HG02610 (cell line): ENCODE measurements around the gene PTGFR.

ENCODE experiments used
- ATAC-seq: cut with Tn5 transposase; IDR thresholded peaks from one replicate; pipeline ENCODE4 v1.9.1; 2021; ENCODE audit warnings: mild to moderate bottlenecking, moderate library complexity; ENCODE audit not compliant: unreplicated experiment

PTGFR gene, protein sequence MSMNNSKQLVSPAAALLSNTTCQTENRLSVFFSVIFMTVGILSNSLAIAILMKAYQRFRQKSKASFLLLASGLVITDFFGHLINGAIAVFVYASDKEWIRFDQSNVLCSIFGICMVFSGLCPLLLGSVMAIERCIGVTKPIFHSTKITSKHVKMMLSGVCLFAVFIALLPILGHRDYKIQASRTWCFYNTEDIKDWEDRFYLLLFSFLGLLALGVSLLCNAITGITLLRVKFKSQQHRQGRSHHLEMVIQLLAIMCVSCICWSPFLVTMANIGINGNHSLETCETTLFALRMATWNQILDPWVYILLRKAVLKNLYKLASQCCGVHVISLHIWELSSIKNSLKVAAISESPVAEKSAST

DNA sequence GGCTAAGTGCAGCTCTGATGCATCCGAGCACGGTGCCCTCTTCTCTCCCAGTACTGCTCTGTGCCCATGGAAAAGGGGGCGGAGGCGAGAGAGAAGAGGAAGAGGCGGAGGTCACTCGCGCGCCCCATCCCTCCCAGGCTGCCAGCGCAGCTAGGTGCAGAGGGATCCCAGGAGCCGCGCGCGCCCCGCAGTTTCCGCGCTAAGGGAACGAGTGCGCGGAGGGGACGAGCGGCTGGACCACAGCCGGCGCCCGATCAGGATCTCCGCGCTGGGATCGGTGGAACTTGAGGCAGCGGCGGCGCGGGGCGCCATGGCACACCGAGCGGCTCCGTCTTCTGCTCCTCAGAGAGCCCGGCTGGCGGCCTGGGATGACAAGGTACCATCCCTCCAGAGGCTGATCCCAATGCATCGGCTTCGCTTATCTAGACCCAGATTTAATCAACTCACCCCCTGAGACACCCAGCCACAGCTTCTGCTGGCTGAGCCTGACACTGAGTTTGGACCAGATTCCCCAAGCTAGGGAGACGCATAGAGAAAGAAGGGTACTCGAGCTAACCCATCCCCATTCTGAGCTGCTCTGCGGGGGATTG is at the start of gene PTGFR:
Gene PTGFR (plus strand): TSS at position 114 of the 590 bp plus-strand sequence. CDS start 1,770 bp downstream, outside the sequence.
- no peak for ATAC-seq

DNA sequence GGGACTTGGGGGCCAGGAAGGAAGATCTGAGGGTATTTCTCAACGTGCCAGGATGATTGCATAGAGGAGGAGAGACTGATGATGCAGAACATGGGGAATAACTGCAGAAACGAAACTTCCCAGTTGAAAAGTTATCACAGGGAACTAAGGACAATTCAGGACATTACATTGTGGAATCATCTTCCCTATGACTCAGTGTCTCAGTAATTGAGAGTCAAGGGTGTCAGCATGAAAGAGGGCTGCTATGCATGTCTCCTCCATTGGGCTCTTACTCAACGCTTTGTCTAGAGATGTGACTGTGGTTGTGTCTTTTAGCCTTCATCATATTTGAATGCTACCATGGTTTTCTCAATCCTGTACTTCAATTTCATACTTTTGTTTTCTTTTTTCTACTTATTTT is 48.9 kb upstream of the PTGFR start:
- no peak for ATAC-seq

DNA sequence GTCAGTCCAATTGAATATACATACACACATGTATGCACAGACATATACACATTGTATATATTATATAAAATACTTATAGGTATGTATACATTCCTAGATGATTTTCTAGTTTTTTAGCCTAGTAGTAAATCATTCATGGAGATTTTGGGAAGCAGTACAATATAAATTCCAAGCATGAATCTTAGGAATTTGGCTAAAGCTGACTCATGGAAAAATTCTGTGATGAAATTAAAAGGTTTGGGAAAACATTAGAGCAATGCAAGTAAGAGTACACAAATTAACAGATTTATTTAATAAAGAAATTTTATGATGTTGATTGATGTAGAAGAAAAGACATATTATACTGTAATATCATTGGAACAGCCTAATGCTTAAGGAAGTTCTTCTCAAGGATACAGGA is 43.7 kb upstream of the PTGFR start:
- no peak for ATAC-seq

DNA sequence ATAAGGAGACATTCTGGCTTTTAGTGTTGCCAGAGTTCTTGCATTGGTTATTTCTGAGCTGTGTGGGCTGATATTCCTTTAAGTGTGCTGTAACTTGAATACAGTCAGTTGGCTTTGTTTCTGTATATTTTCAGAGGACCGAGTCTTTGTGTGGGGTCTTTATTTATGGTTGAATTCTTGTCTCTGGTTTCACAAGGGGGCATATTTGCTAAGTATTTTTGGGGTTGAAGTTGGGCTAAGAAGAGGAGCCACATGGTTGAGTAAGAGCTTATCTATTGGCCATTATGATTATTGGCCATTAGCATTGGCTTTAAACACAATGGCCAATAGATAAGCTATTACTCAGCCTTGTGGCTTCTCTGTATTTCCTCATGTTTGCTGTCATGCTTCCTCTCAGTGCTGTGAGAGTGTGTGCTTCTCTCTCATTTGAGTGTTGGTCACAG is 26.3 kb upstream of the PTGFR start:
- no peak for ATAC-seq

DNA sequence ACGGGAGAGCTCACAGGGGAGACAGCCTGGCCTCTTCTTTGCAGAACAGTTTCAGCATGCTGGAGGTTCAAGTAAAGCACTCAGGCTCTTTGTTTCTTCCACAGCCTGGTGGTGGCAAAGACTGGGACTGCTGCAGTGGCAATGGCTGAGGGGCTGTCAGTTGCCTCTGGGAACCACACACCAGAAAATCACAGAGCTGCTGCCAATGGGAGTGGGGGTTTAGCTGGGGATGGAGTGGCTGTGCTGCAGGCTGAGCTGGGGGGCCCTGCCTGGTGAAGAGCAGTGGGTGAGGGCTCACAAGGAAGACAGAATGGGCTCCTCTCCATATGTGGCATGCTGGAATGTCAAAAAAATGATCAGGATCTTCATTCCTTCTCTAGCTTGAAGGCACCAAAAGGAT is 25.6 kb upstream of the PTGFR start:
- no peak for ATAC-seq

DNA sequence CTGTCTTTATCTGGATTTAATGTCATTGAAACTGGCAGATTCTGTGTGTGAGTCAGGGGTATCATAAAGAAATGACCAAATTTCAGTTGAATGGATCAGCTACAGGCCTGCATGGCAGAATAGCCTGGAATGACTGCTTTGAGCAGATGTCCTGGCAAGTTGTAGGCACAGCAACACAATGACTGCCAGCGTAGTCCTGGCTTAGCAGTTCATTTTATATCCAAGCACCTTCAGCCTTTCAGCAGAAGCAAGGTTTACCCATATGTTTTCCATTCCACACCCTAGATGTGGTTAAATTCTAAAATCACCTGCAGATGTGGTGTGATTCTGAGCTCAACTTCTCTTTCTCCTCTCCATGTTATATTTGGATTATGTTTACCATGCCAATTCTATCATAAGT is 22.3 kb upstream of the PTGFR start:
- ATAC-seq = no peak

DNA sequence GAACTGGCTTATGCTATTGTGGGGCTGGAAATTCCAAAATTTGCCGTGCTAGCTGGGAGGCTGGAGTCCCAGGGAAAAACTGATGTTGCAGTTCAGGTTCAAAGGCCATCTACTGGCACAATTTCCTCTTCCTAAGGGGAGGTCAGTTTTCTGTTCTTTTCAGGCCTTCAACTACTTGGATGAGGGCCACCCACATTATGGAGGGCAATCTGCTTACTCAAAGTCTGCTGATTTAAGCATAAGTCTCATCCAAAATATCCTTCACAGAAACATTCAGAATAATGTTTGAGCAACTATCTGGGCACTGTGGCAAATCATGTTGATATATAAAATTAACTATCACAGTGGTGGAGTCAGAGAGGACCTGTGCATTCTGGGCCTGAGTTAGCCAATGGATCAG is 21.2 kb upstream of the PTGFR start:
- no peak for ATAC-seq

DNA sequence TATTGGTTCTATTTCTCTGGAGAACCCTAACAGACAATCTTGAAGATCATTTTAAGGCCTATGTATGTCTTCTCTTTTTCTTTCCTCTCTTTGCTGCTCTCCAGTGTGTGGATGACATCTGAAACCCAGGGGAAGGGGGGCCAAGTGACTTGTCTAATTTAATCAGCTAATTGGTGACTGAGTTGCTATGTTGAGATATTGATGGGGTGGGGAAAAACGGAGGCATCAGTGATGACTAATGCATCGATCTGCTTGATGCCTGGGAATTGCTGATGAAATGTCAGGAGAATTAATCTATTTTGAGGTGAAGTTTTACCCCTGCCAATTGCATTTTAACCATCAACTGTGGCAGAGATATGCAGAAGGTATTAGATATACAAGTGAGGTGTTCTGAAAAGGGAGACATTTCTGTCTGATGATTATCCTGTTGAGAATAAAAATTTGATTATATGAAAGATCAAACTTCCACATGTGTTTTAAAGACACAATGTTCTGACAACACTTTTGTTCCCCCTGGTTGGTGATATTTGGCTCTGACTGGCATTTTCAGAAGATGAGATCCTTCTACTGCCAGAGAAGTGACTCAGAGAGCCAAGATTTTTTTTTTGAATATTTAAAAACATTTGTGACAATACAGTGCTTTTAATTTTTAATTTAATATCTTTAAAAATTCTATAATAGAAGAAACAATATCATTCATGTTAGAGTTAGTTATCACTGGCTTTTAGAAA is 18.7 kb upstream of the PTGFR start:
- ATAC-seq = no peak

DNA sequence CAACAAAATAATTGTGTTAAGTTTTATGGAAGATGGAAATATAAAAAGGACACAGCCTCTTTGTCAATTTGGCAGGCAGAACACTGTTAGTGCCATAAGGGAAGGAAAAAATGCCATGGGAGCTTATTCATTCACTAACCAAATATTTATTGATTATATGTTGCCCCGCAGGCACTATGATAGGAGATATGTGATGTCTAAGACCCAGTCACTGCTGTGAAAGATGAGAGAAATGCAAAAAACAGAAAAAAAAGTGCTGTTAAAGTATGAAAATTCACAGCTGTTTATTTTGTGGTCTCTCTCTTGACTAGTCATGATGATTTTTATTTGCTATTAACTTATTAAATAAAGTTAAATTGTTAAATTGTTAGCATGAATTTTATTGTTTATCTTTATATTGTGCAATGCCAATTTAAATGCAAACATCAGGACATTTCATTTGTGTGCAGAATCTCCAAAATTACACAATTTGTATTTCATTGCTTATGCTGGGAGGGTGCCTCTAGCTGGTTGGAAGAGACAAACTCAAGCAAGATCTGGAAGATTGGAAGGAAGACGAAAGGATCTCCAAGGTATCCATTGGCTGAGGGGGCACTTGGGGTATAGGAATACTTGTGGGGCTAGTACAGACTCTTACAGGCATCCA is 17.8 kb upstream of the PTGFR start:
- no peak for ATAC-seq

DNA sequence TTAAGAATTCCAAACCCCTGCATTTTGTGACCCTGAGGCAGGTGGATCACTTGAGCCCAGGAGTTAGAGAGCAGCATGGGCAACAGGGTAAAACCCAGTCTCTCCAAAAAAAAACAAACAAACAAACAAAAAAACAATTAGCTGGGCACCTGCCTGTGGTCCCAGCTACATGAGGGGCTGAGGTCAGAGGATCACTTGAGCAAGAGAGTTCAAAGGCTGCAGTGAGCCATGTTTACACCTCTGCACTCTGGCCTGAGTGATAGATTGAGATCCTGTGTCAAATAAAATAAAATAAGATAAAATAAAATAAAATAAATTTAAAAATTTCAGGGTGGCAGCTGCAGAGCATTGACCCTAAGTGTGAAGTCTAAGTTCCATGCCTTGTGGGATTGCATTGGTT is 16.7 kb upstream of the PTGFR start:
- no peak for ATAC-seq

DNA sequence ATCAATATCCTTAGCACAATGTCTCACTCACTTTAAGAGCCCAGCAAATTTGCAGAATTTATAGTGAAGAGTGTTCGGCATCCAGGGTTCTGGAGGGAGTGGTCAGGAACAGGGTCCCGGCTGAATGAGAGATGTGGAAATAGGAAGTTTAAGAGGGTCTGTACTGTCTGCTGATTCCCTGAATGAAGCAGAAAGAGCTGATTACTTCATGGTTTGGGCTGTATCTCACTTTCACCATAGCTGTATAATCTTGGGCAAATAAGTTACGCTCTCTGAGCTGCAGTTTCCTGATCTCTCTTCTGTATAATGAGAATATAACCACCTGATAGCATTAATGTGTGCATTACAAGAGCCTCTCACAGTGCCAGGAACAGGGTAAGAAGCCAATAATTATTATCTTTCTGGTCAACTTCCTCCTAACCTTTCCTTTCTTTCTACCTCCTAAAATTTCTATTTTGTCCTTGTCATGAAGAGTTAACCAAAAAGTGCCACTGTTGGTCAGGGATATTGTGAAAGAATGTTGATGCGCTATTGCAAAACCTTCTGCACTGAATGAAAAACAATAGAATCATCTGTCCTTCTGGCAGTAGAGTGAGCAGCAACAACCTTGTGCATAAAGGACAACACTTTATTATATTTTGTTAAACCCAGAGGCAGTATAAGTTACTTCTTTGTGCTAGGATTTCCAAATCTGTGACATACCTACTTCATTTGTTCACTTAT is 14.7 kb upstream of the PTGFR start:
- ATAC-seq = no peak

DNA sequence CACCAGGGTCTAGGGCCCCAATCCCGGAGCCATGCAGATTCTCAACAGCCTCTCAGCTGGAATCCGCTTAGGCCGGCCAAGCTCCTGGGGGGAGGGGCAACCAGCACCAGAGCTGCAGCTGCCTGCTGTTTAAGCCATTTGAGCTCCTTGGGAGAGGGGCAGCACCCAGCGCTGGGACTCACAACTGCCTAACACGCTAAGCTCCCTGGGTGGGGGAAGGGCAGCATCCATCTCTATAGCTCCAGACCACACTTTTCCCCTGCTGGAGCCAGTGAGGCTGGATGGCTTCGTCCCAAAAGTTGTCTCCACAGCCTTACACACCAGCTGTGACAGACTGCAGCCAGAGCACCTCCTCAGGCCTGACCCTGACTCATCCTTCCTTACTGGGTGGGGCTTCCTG is 6.9 kb upstream of the PTGFR start:
- ATAC-seq = no peak

DNA sequence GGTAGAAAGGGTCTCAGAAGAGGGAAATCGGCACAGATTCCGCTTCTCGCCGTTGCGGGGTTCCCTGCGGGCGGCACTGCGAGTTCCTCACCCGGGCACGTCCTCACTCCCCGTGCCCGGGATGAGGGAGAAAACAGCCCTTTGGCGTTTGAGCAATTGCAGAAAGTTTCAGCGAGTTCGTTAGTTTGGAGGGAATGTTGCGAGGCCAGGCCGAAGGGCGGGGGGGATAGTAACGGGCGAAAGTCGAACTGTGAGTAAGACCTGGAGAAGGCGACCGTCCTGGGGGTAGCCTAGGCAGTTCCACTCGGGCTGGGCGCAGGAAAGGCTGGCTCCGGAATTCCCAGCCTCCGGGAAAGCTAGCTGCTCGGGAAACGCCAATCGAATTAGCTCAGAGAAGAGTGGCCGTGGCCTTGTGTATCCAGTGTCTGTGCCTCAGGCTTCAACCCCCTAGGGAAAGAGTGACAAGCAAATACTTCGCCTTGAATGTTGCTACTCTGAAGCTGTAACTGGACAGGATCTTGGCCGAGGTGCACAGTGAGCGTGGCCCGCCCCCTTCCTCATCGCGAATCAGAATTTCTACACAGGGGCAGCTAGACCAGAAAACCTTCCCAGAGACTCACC is 787 bp downstream of the PTGFR start:
- no peak for ATAC-seq

DNA sequence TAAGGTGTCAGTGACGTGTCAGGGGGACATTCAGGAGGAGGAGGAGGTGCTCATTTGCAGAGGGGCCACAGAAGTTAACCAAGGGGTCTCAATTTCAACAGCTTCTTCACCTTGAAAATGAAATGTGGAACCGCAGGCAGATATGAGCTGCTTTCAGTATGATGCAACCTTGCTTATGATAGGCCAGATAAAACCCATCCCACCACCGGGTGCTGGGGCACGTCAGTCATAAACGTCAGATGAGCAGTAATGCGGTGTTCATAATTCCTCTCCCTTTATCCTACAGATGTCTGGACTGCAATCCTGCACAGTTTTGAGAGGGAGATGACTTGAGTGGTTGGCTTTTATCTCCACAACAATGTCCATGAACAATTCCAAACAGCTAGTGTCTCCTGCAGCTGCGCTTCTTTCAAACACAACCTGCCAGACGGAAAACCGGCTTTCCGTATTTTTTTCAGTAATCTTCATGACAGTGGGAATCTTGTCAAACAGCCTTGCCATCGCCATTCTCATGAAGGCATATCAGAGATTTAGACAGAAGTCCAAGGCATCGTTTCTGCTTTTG is 1.7 kb downstream of the PTGFR start:
- no peak for ATAC-seq

DNA sequence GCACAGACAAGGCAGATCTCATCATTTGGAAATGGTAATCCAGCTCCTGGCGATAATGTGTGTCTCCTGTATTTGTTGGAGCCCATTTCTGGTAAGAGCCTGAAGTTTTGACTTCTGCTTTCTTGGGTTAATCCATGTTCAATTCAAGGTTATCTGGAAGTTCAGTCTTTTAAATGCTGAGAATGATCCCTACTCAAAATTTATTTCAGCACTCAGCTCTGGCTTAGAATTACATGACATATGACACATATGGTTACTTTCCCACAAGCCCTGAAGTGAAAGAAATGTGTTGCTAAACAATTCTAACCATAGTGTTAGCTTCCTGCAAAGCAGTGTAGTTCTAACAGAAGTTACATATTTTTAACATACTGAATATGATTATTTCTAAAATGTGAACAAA is 2.7 kb downstream of the PTGFR start:
- ATAC-seq = no peak

DNA sequence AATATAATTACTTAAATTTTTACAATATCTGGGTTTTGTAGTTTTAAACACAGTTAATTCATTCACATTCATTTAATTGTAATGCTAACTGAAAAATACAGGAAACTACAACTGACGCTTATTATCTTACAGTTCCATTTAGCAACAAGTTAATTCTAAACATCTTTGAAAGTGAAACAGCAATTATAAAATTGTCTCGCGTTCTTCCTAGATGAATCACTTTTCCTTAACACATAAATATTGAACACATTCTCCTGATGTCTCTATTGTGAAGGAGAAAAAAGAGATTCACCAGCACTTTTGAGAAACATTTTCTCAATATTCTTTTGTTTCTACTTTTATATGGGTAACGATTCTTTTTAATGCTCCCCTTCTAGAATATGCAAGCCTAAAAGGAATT is 6.4 kb downstream of the PTGFR start:
- no peak for ATAC-seq

DNA sequence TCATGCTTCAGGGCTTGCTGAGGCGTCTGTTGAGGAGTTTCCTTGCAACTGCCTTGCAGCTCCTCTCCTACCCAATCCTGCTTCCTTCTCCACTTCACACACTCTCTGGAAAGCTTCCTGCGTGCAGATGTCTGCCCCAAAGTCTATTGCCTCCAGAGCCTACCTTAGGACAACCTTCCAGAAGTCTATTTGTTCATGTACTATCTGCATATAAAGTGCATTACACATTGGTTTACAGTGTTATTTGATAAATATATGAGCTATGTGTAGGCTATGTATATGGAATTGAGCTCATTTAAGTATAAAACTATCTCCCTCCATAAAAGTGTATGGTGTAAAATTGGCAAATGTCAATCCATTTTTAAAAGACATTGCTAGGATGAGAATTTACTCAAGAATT is 9.8 kb downstream of the PTGFR start:
- no peak for ATAC-seq

DNA sequence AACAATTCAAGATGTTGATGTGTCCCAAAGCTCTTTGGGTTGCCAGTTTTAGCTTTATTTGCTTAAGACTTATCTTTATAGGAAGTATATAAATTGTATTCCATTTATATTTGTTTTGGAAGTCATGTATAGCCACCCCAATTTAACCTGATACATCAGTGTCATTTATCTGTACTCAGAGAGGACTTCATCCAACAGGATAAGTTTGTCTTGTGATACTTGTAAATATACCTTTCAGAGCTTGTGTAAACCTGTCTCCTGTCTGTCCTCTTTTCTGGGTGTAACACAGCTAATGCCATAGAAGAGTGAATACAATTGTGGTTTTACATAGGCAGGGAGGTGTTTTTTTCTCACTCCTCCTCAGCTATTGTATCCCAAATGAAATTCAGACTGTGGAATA is 10.4 kb downstream of the PTGFR start:
- no peak for ATAC-seq

DNA sequence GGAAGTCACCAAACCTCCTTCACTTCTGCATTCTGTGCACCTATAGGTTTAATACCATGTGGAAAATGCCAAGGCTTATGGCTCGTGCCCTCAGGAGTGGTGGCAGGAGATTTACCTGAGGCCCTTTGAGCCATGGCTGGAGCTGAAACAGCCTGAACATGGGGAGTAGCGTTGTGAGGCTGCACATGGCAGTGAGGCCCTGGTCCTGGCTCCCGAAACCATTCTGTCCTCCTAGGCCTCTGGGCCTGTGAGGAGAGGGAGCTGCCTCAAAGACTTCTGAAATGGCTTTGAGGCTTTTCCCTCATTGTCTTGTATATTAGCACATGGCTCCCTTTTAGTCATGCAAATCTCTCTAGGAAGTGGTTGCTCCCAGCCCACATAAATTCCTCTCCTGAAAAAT is 20.6 kb downstream of the PTGFR start:
- ATAC-seq = no peak

DNA sequence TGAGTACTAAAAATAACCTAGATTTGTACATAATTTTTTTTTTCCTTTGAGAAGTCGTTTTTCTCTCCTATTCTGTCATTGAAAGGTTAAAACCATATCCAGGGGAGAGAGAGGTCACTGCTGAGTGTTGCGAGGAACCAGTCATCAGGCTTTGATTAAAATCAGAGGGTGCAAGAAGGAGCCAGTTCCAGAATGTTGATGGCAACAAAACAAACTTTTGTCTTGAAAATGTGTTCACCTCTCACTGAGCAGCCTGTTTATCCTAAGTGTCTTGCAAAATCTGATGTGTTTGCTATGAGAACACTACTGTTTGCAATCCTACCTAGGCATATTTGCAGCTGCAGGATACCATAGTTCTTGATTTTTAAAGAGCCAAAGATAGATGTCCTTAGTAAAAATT is 25.9 kb downstream of the PTGFR start:
- no peak for ATAC-seq
